Spleen (tissue), 7 donors: Measurements from ENCODE around the gene IL25.

Experiments
- POLR2A ChIP-seq, 3 donors: fragments of 450-650 bp; IDR thresholded peaks; one replicate each; pipeline ENCODE4 v1.5.1; 2017; ENCODE audit warnings: antibody characterized with exemption in 3 of 3, mild to moderate bottlenecking in 1 of 3
- POLR2AphosphoS5 ChIP-seq, 3 donors: sonication (generic); formaldehyde crosslinking; IDR thresholded peaks; one replicate each; pipeline ENCODE4 v1.5.1; 2017; ENCODE audit warnings: antibody characterized with exemption in 3 of 3
- TF ChIP-seq, protein P1 (sequence below), 11 experiments: fragments of 200-600 bp in 7 of 11; fragments of 450-650 bp in 4 of 11; sonication (generic) in 4 of 11; IDR thresholded peaks in 8 of 11; conservative IDR thresholded peaks in 3 of 11; 1 replicate in 7 of 11; 2 replicates in 4 of 11; pipeline versions ENCODE4 v1.4.0 to v1.8.0; 2016 to 2021; ENCODE audit warnings: antibody characterized with exemption in 11 of 11, inconsistent platforms in 4 of 11, mild to moderate bottlenecking in 1 of 11
- donor health status: DM: no; HTN: no; CAD: no; lungs with moderate emphysema.
- donor health status: DM: no; HTN: no; CAD: no.
- donor health status: DM: no; HTN: no; CAD: no.

DNA sequence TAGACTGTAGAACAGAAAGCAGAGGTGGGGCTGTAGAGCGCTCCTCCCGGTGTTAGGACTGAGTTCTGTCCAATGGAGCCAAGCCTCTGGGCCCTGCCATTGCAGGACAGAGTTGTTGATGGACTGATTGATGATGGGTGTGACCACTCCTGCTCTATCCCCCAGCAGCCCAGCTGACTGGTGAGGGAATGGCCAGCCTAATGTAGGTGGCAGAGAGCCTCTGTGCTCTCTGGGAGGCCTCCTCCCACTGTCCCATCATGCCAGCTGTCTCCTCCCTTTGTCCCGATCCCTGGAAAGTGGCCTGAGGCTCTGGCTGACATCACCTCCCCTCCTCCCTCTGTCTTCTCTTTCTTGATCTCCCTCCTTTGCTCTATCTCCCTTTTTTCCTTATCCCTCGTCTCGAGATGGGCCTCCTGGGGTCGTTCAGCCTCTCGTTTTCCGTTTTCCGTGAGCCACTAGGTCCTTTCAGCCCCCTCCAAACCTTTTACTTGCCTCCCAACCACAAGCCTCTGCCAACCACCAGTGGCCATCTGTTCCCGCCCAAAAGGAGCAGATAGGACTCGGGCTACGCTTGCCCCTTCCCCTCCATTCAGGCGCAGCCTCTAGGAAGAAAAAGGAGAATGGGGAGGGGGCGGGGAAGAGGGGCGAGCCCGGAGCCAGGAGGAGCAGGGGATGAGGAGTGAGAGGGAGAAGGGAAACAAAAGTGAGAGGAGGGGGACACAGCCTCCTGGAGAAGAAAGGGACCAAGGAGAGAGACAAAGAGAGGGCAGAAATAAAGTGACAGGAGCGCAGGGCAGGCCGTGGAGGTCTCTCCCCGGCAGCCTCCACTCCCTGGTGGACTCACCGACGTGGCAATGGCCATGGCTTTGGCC is 8.2 kb upstream of the IL25 start:
- TF ChIP-seq POLR2AphosphoS5 (IDR thresholded peaks at IDR 0.05) = peak in 1 of 3 donors; percentile 40
- TF ChIP-seq, protein P1, sequence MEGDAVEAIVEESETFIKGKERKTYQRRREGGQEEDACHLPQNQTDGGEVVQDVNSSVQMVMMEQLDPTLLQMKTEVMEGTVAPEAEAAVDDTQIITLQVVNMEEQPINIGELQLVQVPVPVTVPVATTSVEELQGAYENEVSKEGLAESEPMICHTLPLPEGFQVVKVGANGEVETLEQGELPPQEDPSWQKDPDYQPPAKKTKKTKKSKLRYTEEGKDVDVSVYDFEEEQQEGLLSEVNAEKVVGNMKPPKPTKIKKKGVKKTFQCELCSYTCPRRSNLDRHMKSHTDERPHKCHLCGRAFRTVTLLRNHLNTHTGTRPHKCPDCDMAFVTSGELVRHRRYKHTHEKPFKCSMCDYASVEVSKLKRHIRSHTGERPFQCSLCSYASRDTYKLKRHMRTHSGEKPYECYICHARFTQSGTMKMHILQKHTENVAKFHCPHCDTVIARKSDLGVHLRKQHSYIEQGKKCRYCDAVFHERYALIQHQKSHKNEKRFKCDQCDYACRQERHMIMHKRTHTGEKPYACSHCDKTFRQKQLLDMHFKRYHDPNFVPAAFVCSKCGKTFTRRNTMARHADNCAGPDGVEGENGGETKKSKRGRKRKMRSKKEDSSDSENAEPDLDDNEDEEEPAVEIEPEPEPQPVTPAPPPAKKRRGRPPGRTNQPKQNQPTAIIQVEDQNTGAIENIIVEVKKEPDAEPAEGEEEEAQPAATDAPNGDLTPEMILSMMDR (IDR thresholded peaks at IDR 0.05 in 8 of 11, conservative IDR thresholded peaks at IDR 0.05 in 3 of 11) = no peak
- TF ChIP-seq POLR2A (IDR thresholded peaks at IDR 0.05) = no peak
